Measurements from ENCODE around the gene OTUB1.

Gene OTUB1

DNA sequence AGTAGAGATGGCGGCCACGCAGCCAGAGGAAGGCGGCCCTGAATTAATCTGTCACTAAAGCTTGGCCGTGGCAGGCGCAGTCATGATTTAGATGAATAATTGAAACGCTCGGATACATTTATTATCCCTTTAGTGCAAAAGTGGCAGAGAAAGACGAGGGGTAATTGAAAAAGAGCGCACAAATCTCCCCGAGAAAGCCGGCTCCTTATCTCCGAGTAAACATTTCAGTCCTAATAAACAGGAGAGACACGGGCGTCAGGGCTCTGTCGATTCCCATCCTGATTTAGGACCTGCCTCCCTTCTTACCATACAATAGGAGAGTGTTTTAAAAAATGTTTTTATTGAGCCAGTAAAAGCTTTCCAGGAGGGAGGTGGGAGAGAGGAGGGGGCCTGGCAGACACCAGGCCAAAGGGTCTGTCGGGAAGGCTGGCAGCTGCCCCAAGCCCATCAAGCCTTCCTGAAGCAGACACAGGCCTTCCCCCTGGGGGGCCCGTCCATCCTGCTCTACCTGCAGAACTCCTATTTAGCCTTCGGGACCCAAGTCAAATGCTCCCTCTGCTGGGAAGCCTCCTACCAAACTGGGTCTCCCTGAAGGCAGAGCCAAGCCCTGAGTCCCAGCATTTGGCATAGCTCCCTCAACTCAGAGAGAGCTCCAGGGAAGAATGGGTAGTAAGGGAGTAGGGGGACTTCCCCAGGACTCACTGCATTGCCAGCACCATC is 22.8 kb downstream of the OTUB1 start:
- Histone ChIP-seq H3K27me3 (replicated peaks; ENCODE audit: insufficient read depth, low read length) (peaks cover 30% of the 10 kb centered on the region), H3K9me2 (replicated peaks; ENCODE audit: insufficient read depth, low read length) (no peaks in the 10 kb centered on the region), H3F3A (ENCODE audit: insufficient read depth, low read length) (no peaks in the 10 kb centered on the region), H2AFZ (ENCODE audit: low read length) (no peak overlapping the region), H3K4me3 (ENCODE audit: low read length) (no peak overlapping the region), H3K4me1 (ENCODE audit: low read length) (no peaks in the 10 kb centered on the region), H4K20me1 (ENCODE audit: insufficient read depth, low read length) (no peaks in the 10 kb centered on the region), H3K4me2 (ENCODE audit: low read depth, low read length) (no peak overlapping the region), H3K79me2 (ENCODE audit: low read length) (no peaks in the 10 kb centered on the region), H3K36me3 (replicated peaks; ENCODE audit: insufficient read depth, low read length) (no peaks in the 10 kb centered on the region), H3K9ac (ENCODE audit: low read length) (no peak overlapping the region), H3K9me3 (replicated peaks; ENCODE audit: insufficient read depth, low read length) (no peaks in the 10 kb centered on the region), H3K27ac (ENCODE audit: low read length) (no peak overlapping the region)
- TF ChIP-seq EZH2 (optimal IDR thresholded peaks at IDR 0.05; ENCODE audit: low read depth, low read length) (no peak), EZH2phosphoT487 (IDR thresholded peaks at IDR 0.05; ENCODE audit: low read length) (no peak)
- TF ChIP-seq, protein P1, sequence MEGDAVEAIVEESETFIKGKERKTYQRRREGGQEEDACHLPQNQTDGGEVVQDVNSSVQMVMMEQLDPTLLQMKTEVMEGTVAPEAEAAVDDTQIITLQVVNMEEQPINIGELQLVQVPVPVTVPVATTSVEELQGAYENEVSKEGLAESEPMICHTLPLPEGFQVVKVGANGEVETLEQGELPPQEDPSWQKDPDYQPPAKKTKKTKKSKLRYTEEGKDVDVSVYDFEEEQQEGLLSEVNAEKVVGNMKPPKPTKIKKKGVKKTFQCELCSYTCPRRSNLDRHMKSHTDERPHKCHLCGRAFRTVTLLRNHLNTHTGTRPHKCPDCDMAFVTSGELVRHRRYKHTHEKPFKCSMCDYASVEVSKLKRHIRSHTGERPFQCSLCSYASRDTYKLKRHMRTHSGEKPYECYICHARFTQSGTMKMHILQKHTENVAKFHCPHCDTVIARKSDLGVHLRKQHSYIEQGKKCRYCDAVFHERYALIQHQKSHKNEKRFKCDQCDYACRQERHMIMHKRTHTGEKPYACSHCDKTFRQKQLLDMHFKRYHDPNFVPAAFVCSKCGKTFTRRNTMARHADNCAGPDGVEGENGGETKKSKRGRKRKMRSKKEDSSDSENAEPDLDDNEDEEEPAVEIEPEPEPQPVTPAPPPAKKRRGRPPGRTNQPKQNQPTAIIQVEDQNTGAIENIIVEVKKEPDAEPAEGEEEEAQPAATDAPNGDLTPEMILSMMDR (IDR thresholded peaks at IDR 0.05; ENCODE audit: low read length) = no peak
- DNase-seq = no peak

DNA sequence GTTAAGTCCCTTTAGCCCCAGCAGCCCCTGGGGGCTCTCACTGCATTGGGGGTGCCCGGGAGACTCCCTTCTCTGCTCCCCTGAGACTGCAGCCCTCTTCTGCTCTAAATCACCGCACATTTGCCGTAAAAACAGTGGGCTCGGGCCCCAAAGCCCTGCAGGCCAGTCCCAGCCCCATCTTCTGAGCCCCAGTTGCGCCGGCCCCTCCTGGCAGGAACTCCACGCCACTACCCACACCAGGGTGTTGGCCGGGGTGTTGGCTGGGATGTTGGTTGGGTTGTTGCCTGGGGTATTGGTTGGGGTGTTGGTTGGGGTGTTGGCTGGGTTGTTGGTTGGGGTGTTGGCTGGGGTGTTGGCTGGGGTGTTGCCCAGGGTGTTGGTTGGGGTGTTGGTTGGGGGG is 23.5 kb downstream of the OTUB1 start:
- no peaks in the 10 kb centered on the region for H3K79me2 ChIP-seq (ENCODE audit: low read length)
- H3F3A ChIP-seq (ENCODE audit: insufficient read depth, low read length) = no peaks in the 10 kb centered on the region
- no peaks in the 10 kb centered on the region for H4K20me1 ChIP-seq (ENCODE audit: insufficient read depth, low read length)
- DNase-seq = no peak
- no peak overlapping the region for H3K4me2 ChIP-seq (ENCODE audit: low read depth, low read length)
- no peak for TF ChIP-seq EZH2 (optimal IDR thresholded peaks at IDR 0.05; ENCODE audit: low read depth, low read length)
- H3K27ac ChIP-seq (ENCODE audit: low read length) = no peak overlapping the region
- H3K4me1 ChIP-seq (ENCODE audit: low read length) = no peaks in the 10 kb centered on the region
- H2AFZ ChIP-seq (ENCODE audit: low read length) = no peak overlapping the region
- no peaks in the 10 kb centered on the region for H3K36me3 ChIP-seq (replicated peaks; ENCODE audit: insufficient read depth, low read length)
- peaks cover 30% of the 10 kb centered on the region for H3K27me3 ChIP-seq (replicated peaks; ENCODE audit: insufficient read depth, low read length)
- no peaks in the 10 kb centered on the region for H3K9me3 ChIP-seq (replicated peaks; ENCODE audit: insufficient read depth, low read length)
- H3K9ac ChIP-seq (ENCODE audit: low read length) = no peak overlapping the region
- no peaks in the 10 kb centered on the region for H3K9me2 ChIP-seq (replicated peaks; ENCODE audit: insufficient read depth, low read length)
- H3K4me3 ChIP-seq (ENCODE audit: low read length) = no peak overlapping the region

DNA sequence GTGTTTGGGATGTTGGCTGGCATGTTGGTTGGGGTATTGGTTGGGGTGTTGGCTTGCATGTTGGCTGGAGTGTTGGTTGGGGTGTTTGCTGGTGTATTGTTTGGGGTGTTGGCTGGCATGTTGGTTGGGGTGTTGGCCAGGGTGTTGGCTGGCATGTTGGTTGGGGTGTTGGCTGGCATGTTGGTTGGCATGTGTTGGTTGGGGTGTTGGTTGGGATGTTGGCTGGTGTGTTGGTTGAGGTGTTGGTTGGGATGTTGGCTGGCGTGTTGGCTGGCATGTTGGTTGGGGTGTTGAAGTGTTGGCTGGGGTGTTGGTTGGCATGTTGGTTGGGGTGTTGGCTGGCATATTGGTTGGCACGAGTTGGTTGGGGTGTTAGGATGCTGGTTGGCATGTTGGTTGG is 24.5 kb downstream of the OTUB1 start:
- no peaks in the 10 kb centered on the region for H4K20me1 ChIP-seq (ENCODE audit: insufficient read depth, low read length)
- TF ChIP-seq EZH2 (optimal IDR thresholded peaks at IDR 0.05; ENCODE audit: low read depth, low read length) (no peak), EZH2phosphoT487 (IDR thresholded peaks at IDR 0.05; ENCODE audit: low read length) (no peak)
- TF ChIP-seq, protein P1 (IDR thresholded peaks at IDR 0.05; ENCODE audit: low read length) = no peak

DNA sequence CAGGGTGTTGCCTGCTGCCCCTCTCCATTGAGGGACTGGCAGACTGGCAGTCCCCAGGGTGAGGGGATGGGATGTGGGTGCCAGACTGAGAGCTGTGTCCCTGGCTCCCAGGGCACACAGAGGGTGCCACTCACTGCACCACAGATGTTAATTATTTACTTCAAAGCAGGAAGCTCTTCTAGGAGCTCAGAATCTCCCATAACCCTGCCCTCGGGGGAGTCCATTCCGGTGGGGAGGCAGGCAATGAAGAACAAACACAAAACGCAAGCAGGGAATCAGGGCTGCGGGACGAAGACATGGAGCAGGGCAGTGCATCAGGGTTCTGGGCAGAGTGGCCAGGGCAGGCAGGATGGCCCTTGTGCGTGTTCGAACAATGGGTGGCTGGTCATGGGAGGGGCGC is 25.1 kb downstream of the OTUB1 start:
- H3K79me2 ChIP-seq (ENCODE audit: low read length) = no peaks in the 10 kb centered on the region
- peaks cover 27% of the 10 kb centered on the region for H3K27me3 ChIP-seq (replicated peaks; ENCODE audit: insufficient read depth, low read length)
- H4K20me1 ChIP-seq (ENCODE audit: insufficient read depth, low read length) = no peaks in the 10 kb centered on the region
- TF ChIP-seq EZH2phosphoT487 (IDR thresholded peaks at IDR 0.05; ENCODE audit: low read length) (no peak), EZH2 (optimal IDR thresholded peaks at IDR 0.05; ENCODE audit: low read depth, low read length) (no peak)
- TF ChIP-seq, protein P1 (IDR thresholded peaks at IDR 0.05; ENCODE audit: low read length) = no peak
- no peaks in the 10 kb centered on the region for H3F3A ChIP-seq (ENCODE audit: insufficient read depth, low read length)
- no peaks in the 10 kb centered on the region for H3K9me2 ChIP-seq (replicated peaks; ENCODE audit: insufficient read depth, low read length)
- H3K9ac ChIP-seq (ENCODE audit: low read length) = no peak overlapping the region
- H3K27ac ChIP-seq (ENCODE audit: low read length) = no peak overlapping the region
- H3K4me2 ChIP-seq (ENCODE audit: low read depth, low read length) = no peak overlapping the region
- H3K4me3 ChIP-seq (ENCODE audit: low read length) = no peak overlapping the region
- H3K9me3 ChIP-seq (replicated peaks; ENCODE audit: insufficient read depth, low read length) = no peaks in the 10 kb centered on the region
- no peak for DNase-seq
- no peaks in the 10 kb centered on the region for H3K36me3 ChIP-seq (replicated peaks; ENCODE audit: insufficient read depth, low read length)
- H2AFZ ChIP-seq (ENCODE audit: low read length) = no peak overlapping the region
- no peaks in the 10 kb centered on the region for H3K4me1 ChIP-seq (ENCODE audit: low read length)

More for the DNA sequence above, 24.5 kb downstream of the OTUB1 start:
- no peaks in the 10 kb centered on the region for H3K4me1 ChIP-seq (ENCODE audit: low read length)
- H3K9me2 ChIP-seq (replicated peaks; ENCODE audit: insufficient read depth, low read length) = no peaks in the 10 kb centered on the region
- H3K4me3 ChIP-seq (ENCODE audit: low read length) = no peak overlapping the region
- no peak overlapping the region for H2AFZ ChIP-seq (ENCODE audit: low read length)
- no peak overlapping the region for H3K9ac ChIP-seq (ENCODE audit: low read length)
- no peaks in the 10 kb centered on the region for H3K9me3 ChIP-seq (replicated peaks; ENCODE audit: insufficient read depth, low read length)
- H3F3A ChIP-seq (ENCODE audit: insufficient read depth, low read length) = no peaks in the 10 kb centered on the region
- no peaks in the 10 kb centered on the region for H3K79me2 ChIP-seq (ENCODE audit: low read length)
- peaks cover 30% of the 10 kb centered on the region for H3K27me3 ChIP-seq (replicated peaks; ENCODE audit: insufficient read depth, low read length)
- no peak overlapping the region for H3K4me2 ChIP-seq (ENCODE audit: low read depth, low read length)
- DNase-seq = no peak
- no peaks in the 10 kb centered on the region for H3K36me3 ChIP-seq (replicated peaks; ENCODE audit: insufficient read depth, low read length)
- no peak overlapping the region for H3K27ac ChIP-seq (ENCODE audit: low read length)
